ENCODE results near the gene COBLL1.

The COBLL1 gene

GRCh38 chr2:164705412-164706167 is 136.0 kb downstream of the COBLL1 start:
- no peak for DNase-seq

GRCh38 chr2:164703915-164704706 is 137.5 kb downstream of the COBLL1 start:
- no peak for DNase-seq

- no peak for DNase-seq
Observed at GRCh38 chr2:164701565-164701964, 140.1 kb downstream of the COBLL1 start.

- no peak for DNase-seq
Observed at GRCh38 chr2:164700390-164700789, 141.2 kb downstream of the COBLL1 start.

GRCh38 chr2:164697688-164698461 is 143.7 kb downstream of the COBLL1 start:
- peak in 1 of 2 experiments; percentile 0 for DNase-seq

GRCh38 chr2:164696634-164697033 is 145.0 kb downstream of the COBLL1 start:
- no peak for DNase-seq

GRCh38 chr2:164694275-164694695 is 147.3 kb downstream of the COBLL1 start:
- DNase-seq = no peak

- no peak for DNase-seq
Observed at GRCh38 chr2:164693834-164694233, 147.8 kb downstream of the COBLL1 start.

- no peak for DNase-seq
Observed at GRCh38 chr2:164693390-164693789, 148.2 kb downstream of the COBLL1 start.

- no peak for DNase-seq
Observed at GRCh38 chr2:164692958-164693357, 148.7 kb downstream of the COBLL1 start.

- DNase-seq = no peak
Observed at GRCh38 chr2:164692114-164692513, 149.5 kb downstream of the COBLL1 start.

GRCh38 chr2:164691346-164691887 is 150.2 kb downstream of the COBLL1 start:
- no peak for DNase-seq

- no peak for DNase-seq
Observed at GRCh38 chr2:164690361-164690760, 151.3 kb downstream of the COBLL1 start.

- no peak for DNase-seq
Observed at GRCh38 chr2:164688896-164689419, 152.7 kb downstream of the COBLL1 start.

- no peak for DNase-seq
Observed at GRCh38 chr2:164681009-164681408, 160.6 kb downstream of the COBLL1 start.

GRCh38 chr2:164678631-164679149 is 162.9 kb downstream of the COBLL1 start:
- DNase-seq = no peak

GRCh38 chr2:164677733-164678132 is 163.9 kb downstream of the COBLL1 start:
- DNase-seq = no peak

GRCh38 chr2:164677271-164677670 is 164.4 kb downstream of the COBLL1 start:
- no peak for DNase-seq

GRCh38 chr2:164675687-164676086 is 165.9 kb downstream of the COBLL1 start:
- no peak for DNase-seq

- DNase-seq = no peak
Observed at GRCh38 chr2:164675027-164675426, 166.6 kb downstream of the COBLL1 start.

GRCh38 chr2:164671664-164672396 is 169.8 kb downstream of the COBLL1 start:
- no peak for DNase-seq

- DNase-seq = no peak
Observed at GRCh38 chr2:164669291-164669690, 172.3 kb downstream of the COBLL1 start.

Data from SHP77 (cell line).